SK-N-SH (cell line): ENCODE data around the gene PKN1. TPM values are rescaled to one million over a fixed set of nuclear protein-coding genes. Genes with fewer than 3 reads are reported as not detected.
"Not testable (repeated sequence)": the region's sequence is repeated elsewhere in the genome, so short reads cannot be mapped to it uniquely, and the experiment has no call there.

Source experiments
- CTCF ChIA-PET: fragments of 300-600, 350-600 bp; formaldehyde crosslinking; extraction: SDS; loops from one replicate; lab custom pipeline; 2021; lab: Yijun Ruan, JAX
- POLR2A ChIA-PET: fragments of 350-600 bp; sonication (Branson Sonifier 250); formaldehyde crosslinking; extraction: SDS; loops from one replicate; lab custom pipeline; 2020; ENCODE audit warnings: antibody characterized with exemption, inconsistent platforms; lab: Yijun Ruan, JAX
- DNase-seq: peaks from one replicate; pipeline ENCODE4 v3.0.0; 2012
- H2AFZ ChIP-seq: fragments of 200-600 bp; sonication (generic); 2 replicates; pipeline ENCODE4 v1.8.1; 2016; ENCODE audit warnings: antibody characterized with exemption, mild to moderate bottlenecking, low read depth
- H3F3A ChIP-seq: fragments of 200-600 bp; sonication (generic); replicated peaks from 2 replicates; pipeline ENCODE3; 2016; ENCODE audit warnings: antibody characterized with exemption, mild to moderate bottlenecking; ENCODE audit not compliant: insufficient read depth
- H3K27ac ChIP-seq, 2 experiments: fragments of 200-500 bp in 1 of 2; fragments of 200-600 bp in 1 of 2; sonication (Bioruptor generic) in 1 of 2; sonication (generic), shearing (Covaris generic) in 1 of 2; 2 replicates each; pipeline versions ENCODE4 v1.5.1 to v1.6.1; 2014 to 2016; ENCODE audit warnings: low read depth in 2 of 2, inconsistent platforms in 1 of 2, low read length in 1 of 2, mild to moderate bottlenecking in 1 of 2, mixed read lengths in 1 of 2
- H3K27me3 ChIP-seq: fragments of 200-600 bp; sonication (generic), shearing (Covaris generic); 2 replicates; pipeline ENCODE4 v1.6.1; 2016; ENCODE audit warnings: mixed run types; ENCODE audit not compliant: insufficient read depth
- H3K36me3 ChIP-seq, 2 experiments: fragments of 200-500 bp in 1 of 2; fragments of 200-600 bp in 1 of 2; sonication (Bioruptor generic) in 1 of 2; sonication (generic) in 1 of 2; replicated peaks in 1 of 2; 2 replicates each; pipeline versions ENCODE3 to v1.5.1; 2014 to 2016; ENCODE audit warnings: low read length in 1 of 2, mild to moderate bottlenecking in 1 of 2; ENCODE audit not compliant: insufficient read depth in 2 of 2, control insufficient read depth in 1 of 2
- H3K4me1 ChIP-seq, 2 experiments: fragments of 200-500 bp in 1 of 2; fragments of 200-600 bp in 1 of 2; sonication (Bioruptor generic) in 1 of 2; sonication (generic), shearing (Covaris generic) in 1 of 2; 2 replicates each; pipeline versions ENCODE4 v1.5.1 to v1.6.1; 2014 to 2016; ENCODE audit warnings: low read depth in 1 of 2, low read length in 1 of 2, mixed run types in 1 of 2; ENCODE audit not compliant: insufficient read depth in 2 of 2, control insufficient read depth in 1 of 2
- H3K4me2 ChIP-seq: fragments of 200-600 bp; sonication (generic), shearing (Covaris generic); 2 replicates; pipeline ENCODE4 v1.6.1; 2017; ENCODE audit warnings: mixed run types
- H3K4me3 ChIP-seq, 2 experiments: fragments of 200-500 bp in 1 of 2; fragments of 200-600 bp in 1 of 2; sonication (Bioruptor generic) in 1 of 2; sonication (generic), shearing (Covaris generic) in 1 of 2; 2 replicates each; pipeline versions ENCODE4 v1.5.1 to v1.8.1; 2014 to 2016; ENCODE audit warnings: low read depth in 2 of 2, inconsistent platforms in 1 of 2, low read length in 1 of 2, mild to moderate bottlenecking in 1 of 2, mixed read lengths in 1 of 2, moderate library complexity in 1 of 2
- H3K79me2 ChIP-seq: fragments of 200-600 bp; sonication (generic); 2 replicates; pipeline ENCODE4 v1.8.1; 2017; ENCODE audit warnings: mild to moderate bottlenecking; ENCODE audit not compliant: insufficient read depth
- H3K9ac ChIP-seq: fragments of 200-600 bp; sonication (generic); 2 replicates; pipeline ENCODE4 v1.6.1; 2017; ENCODE audit warnings: mixed run types
- H3K9me2 ChIP-seq: fragments of 200-600 bp; sonication (generic); 2 replicates; pipeline ENCODE4 v1.6.1; 2017; ENCODE audit warnings: mixed run types
- H3K9me3 ChIP-seq: fragments of 200-600 bp; sonication (generic); 2 replicates; pipeline ENCODE4 v1.6.1; 2017; ENCODE audit warnings: mixed run types, mild to moderate bottlenecking, moderate library complexity
- H4K20me1 ChIP-seq: fragments of 200-600 bp; sonication (generic); 2 replicates; pipeline ENCODE4 v1.6.1; 2017; ENCODE audit warnings: mild to moderate bottlenecking, mixed run types; ENCODE audit not compliant: insufficient read depth
- CTCF ChIP-seq: fragments of 200-600 bp; sonication (generic); IDR thresholded peaks from 2 replicates; pipeline ENCODE4 v1.6.1; 2017; ENCODE audit warnings: antibody characterized with exemption, mild to moderate bottlenecking, moderate library complexity
- EZH2phosphoT487 ChIP-seq: fragments of 200-600 bp; sonication (generic); IDR thresholded peaks from 2 replicates; pipeline ENCODE4 v1.6.1; 2017; ENCODE audit warnings: low read depth, mixed run types, mild to moderate bottlenecking, antibody characterized with exemption, moderate library complexity, borderline replicate concordance
- RAD21 ChIP-seq: IDR thresholded peaks from 2 replicates; pipeline ENCODE4 v1.6.1; 2012; ENCODE audit warnings: mild to moderate bottlenecking, low read length
- WGBS: methylation state at CpG from one replicate; pipeline ENCODE4 v1.1.6; 2017; ENCODE audit warnings: low lambda C conversion rate; 5-methylcytosine and 5-hydroxymethylcytosine counted together
- polyA plus RNA-seq, 3 experiments: library from polyadenylated mRNA; depleted of rRNA; stranded (reverse); fragments of >200 nt; gene quantifications; 2 replicates each; pipeline ENCODE4 v1.2.3, GENCODE V29; 2012

PKN1 gene
- polyA plus RNA-seq, 1 of the 3 experiments (the other 2 are of a cell fraction) = 99.6 TPM

DNA sequence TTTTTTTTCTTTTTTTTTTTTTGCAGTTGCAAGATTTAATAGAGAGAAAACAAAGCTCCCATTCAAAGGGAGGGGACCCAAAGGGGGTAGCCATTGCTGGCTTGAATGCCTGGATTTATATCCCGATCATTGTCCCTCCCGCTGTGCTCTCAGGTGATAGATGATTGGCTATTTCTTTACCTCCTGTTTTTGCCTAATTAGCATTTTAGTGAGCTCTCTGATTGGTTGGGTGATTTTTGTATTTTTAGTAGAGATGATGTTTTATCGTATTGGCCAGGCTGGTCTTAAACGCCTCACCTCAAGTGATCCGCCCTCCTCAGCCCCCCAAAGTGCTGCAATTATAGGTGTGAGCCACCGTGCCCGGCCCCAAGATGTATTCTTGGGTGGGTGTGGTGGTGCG, 71.5 kb downstream of the PKN1 start:
- H2AFZ ChIP-seq, H3K9me2 ChIP-seq, H3K9me3 ChIP-seq, POLR2A ChIA-PET, H3K9ac ChIP-seq, H4K20me1 ChIP-seq, DNase-seq, H3K36me3 ChIP-seq, H3K4me2 ChIP-seq, H3K79me2 ChIP-seq, H3K4me1 ChIP-seq, H3K4me3 ChIP-seq, H3K27me3 ChIP-seq, H3K27ac ChIP-seq: not testable (repeated sequence)
- 85% methylated on average over 8 of the region's 8 CpGs for WGBS
- CTCF ChIA-PET = interaction anchor here (1.7 to 4.3 kb wide), 3 partner anchors 8 to 24 kb away, joined by 5 to 30 read pairs (median 14); partner anchors contain the start of genes DNAJB1 and GIPC1
- H3F3A ChIP-seq = peaks cover 31% of the 10 kb centered on the region

GRCh38 chr19:14505488-14506239, 72.6 kb downstream of the PKN1 start:
- Histone ChIP-seq H3K27me3 (no peaks in the 10 kb centered on the region), H3K27ac (peak overlapping the region; percentile 29 to 80; a peak in 3 of 4 replicates)

More at GRCh38 chr19:14505488-14506239, 72.6 kb downstream of the PKN1 start:
- Histone ChIP-seq H2AFZ (peak overlapping the region; percentile 76; the same call in 1 of the 2 replicates), H3K9me3 (no peaks in the 10 kb centered on the region), H3K79me2 (no peaks in the 10 kb centered on the region), H3K9me2 (no peaks in the 10 kb centered on the region), H3K4me3 (peak overlapping the region in 1 of 2 experiments; percentile 23; a peak in 1 of 4 replicates), H3K36me3 (no peaks in the 10 kb centered on the region), H3K4me1 (0 out of 4 replicates have a peak, but pooled peaks cover 0 to 3% of the 10 kb centered on the region in 2 experiments), H3K4me2 (no peak overlapping the region), H3F3A (peaks cover 35% of the 10 kb centered on the region), H4K20me1 (no peaks in the 10 kb centered on the region), H3K9ac (peak overlapping the region; percentile 55)
- POLR2A ChIA-PET = interaction anchor here (1.1 kb wide), 1 partner anchor 13 kb away, joined by 3 read pairs; the partner anchor contains the start of gene DNAJB1
- WGBS = 58% methylated on average over 17 of the region's 19 CpGs
- TF ChIP-seq CTCF (peak; percentile 78), RAD21 (peak; percentile 20; the same call in 1 of the 2 replicates), EZH2phosphoT487 (no peak)
- CTCF ChIA-PET = interaction anchor here (0.6 to 4.3 kb wide), 11 partner anchors 8 to 369 kb away, joined by 3 to 30 read pairs (median 3); partner anchors contain the start of genes DNAJB1 and GIPC1
- DNase-seq = peak; percentile 78
